GM12878 (cell line): ENCODE data around the gene CD2. TPM values are rescaled to one million over a fixed set of nuclear protein-coding genes. Genes with fewer than 3 reads are reported as not detected.

Experiments used
- ATAC-seq: fragments of 200-7000 bp; cut with Tn5 transposase; 3 replicates; pipeline ENCODE4 v1.9.1; 2020; ENCODE audit warnings: mild to moderate bottlenecking, moderate library complexity
- BruUV-seq: library from RNA; stranded (reverse); fragments of 400-500 nt; replicated peaks from 2 replicates; lab custom pipeline; 2021; lab: Mats Ljungman, UMichigan
- CTCF ChIA-PET: fragments of 300-600 bp; sonication (Branson Sonifier 250); formaldehyde crosslinking; extraction: SDS; loops from one replicate; lab custom pipeline; 2021; ENCODE audit warnings: inconsistent platforms; lab: Yijun Ruan, JAX
- POLR2A ChIA-PET: fragments of 350-600 bp; formaldehyde crosslinking; extraction: SDS; loops from one replicate; lab custom pipeline; 2021; ENCODE audit warnings: inconsistent platforms; lab: Charles Lee
- RAD21 ChIA-PET: fragments of 300-600 bp; sonication (Branson Sonifier 250); formaldehyde crosslinking; loops from one replicate; lab custom pipeline; 2023; ENCODE audit warnings: antibody characterized with exemption; ENCODE audit not compliant: unreplicated experiment; lab: Charles Lee
- SMC1A ChIA-PET: fragments of 300-600 bp; sonication (Branson Sonifier 250); formaldehyde crosslinking; loops from one replicate; lab custom pipeline; 2023; ENCODE audit not compliant: unreplicated experiment, uncharacterized antibody; lab: Charles Lee
- DNase-seq: peaks from one replicate; pipeline ENCODE4 v3.0.0-alpha.2; 2011; ENCODE audit warnings: low read depth, low spot score
- FAIRE-seq: peaks from 3 replicates; lab custom pipeline; 2011; peaks lifted over from hg19 to GRCh38; lab: Jason Lieb, UNC
- H2AFZ ChIP-seq: 2 replicates; pipeline ENCODE4 v1.6.0; 2011; ENCODE audit warnings: low read depth, low read length, control low read depth; ENCODE audit not compliant: control insufficient read depth
- H3K27ac ChIP-seq: 2 replicates; pipeline ENCODE4 v1.5.1; 2011; ENCODE audit warnings: control low read depth; ENCODE audit not compliant: control insufficient read depth, insufficient read depth
- H3K27me3 ChIP-seq, 2 experiments: replicated peaks in 1 of 2; 2 replicates each; pipeline versions ENCODE4 v1.6.0 to v1.6.1; 2011; ENCODE audit warnings: low read length in 1 of 2; ENCODE audit not compliant: control insufficient read depth in 2 of 2, insufficient read depth in 2 of 2
- H3K36me3 ChIP-seq, 2 experiments: 2 replicates each; pipeline ENCODE4 v1.5.1; 2011; ENCODE audit warnings: low read length in 1 of 2; ENCODE audit not compliant: control insufficient read depth in 2 of 2, insufficient read depth in 2 of 2
- H3K4me1 ChIP-seq: 2 replicates; pipeline ENCODE4 v1.6.1; 2011; ENCODE audit warnings: mild to moderate bottlenecking, low read length, moderate library complexity, mixed read lengths; ENCODE audit not compliant: control insufficient read depth, insufficient read depth
- H3K4me2 ChIP-seq: 2 replicates; pipeline ENCODE4 v1.6.0; 2011; ENCODE audit warnings: control low read depth; ENCODE audit not compliant: control insufficient read depth, insufficient read depth
- H3K4me3 ChIP-seq: fragments of 200-600 bp; sonication (generic); 2 replicates; pipeline ENCODE4 v1.5.1; 2016
- H3K79me2 ChIP-seq: 2 replicates; pipeline ENCODE4 v1.6.0; 2011; ENCODE audit warnings: low read length; ENCODE audit not compliant: control insufficient read depth, insufficient read depth
- H3K9ac ChIP-seq: 2 replicates; pipeline ENCODE4 v1.8.0; 2011; ENCODE audit warnings: low read length, control low read depth, mixed read lengths; ENCODE audit not compliant: control insufficient read depth, insufficient read depth
- H3K9me3 ChIP-seq: replicated peaks from 3 replicates; pipeline ENCODE4 v1.5.1; 2011; ENCODE audit warnings: mild to moderate bottlenecking, low read length; ENCODE audit not compliant: control insufficient read depth, insufficient read depth
- H4K20me1 ChIP-seq: 2 replicates; pipeline ENCODE4 v1.6.0; 2011; ENCODE audit not compliant: control insufficient read depth, insufficient read depth
- CEBPB ChIP-seq, 2 experiments: fragments of 150-350 bp in 1 of 2; IDR thresholded peaks; 2 replicates each; pipeline ENCODE4 v1.6.1; 2012 to 2014; ENCODE audit warnings: low read depth in 2 of 2, low read length in 2 of 2, borderline replicate concordance in 1 of 2, inconsistent platforms in 1 of 2
- ETV6 ChIP-seq, 2 experiments: fragments of 450-650 bp in 1 of 2; IDR thresholded peaks in 1 of 2; conservative IDR thresholded peaks in 1 of 2; 2 replicates each; pipeline ENCODE4 v1.6.1; 2014; ENCODE audit warnings: antibody characterized with exemption in 1 of 2, borderline replicate concordance in 1 of 2, low read depth in 1 of 2, mild to moderate bottlenecking in 1 of 2, moderate library complexity in 1 of 2
- FOXM1 ChIP-seq: IDR thresholded peaks from 2 replicates; pipeline ENCODE4 v1.6.1; 2012; ENCODE audit warnings: low read depth, mild to moderate bottlenecking, inconsistent platforms, low read length, moderate library complexity
- GATAD2B ChIP-seq: fragments of 450-650 bp; conservative IDR thresholded peaks from 2 replicates; pipeline ENCODE4 v1.6.1; 2017; ENCODE audit warnings: low read depth, mild to moderate bottlenecking, moderate library complexity
- IKZF1 ChIP-seq: fragments of 450-650 bp; conservative IDR thresholded peaks from 2 replicates; pipeline ENCODE4 v1.6.1; 2017; ENCODE audit warnings: antibody characterized with exemption, mild to moderate bottlenecking
- IKZF2 ChIP-seq, 2 experiments: fragments of 450-650 bp; IDR thresholded peaks; 2 replicates each; pipeline ENCODE4 v1.6.1; 2017; ENCODE audit warnings: mild to moderate bottlenecking in 2 of 2, moderate library complexity in 2 of 2
- IRF4 ChIP-seq: IDR thresholded peaks from 2 replicates; pipeline ENCODE4 v1.6.1; 2011; ENCODE audit warnings: low read depth, low read length
- JUNB ChIP-seq: IDR thresholded peaks from 2 replicates; pipeline ENCODE4 v1.6.1; 2016; ENCODE audit warnings: antibody characterized with exemption, mild to moderate bottlenecking
- NFIC ChIP-seq: IDR thresholded peaks from 2 replicates; pipeline ENCODE4 v1.6.1; 2012; ENCODE audit warnings: low read depth, mild to moderate bottlenecking, inconsistent platforms, low read length, moderate library complexity
- NFXL1 ChIP-seq: fragments of 450-650 bp; IDR thresholded peaks from 2 replicates; pipeline ENCODE4 v1.6.1; 2017; ENCODE audit warnings: antibody characterized with exemption, mild to moderate bottlenecking, borderline replicate concordance
- NR2F1 ChIP-seq: fragments of 450-650 bp; conservative IDR thresholded peaks from 2 replicates; pipeline ENCODE4 v1.6.1; 2017; ENCODE audit warnings: mild to moderate bottlenecking
- POLR2AphosphoS5 ChIP-seq: IDR thresholded peaks from 2 replicates; pipeline ENCODE4 v1.6.1; 2011; ENCODE audit warnings: mild to moderate bottlenecking, low read length, inconsistent platforms
- SMC3 ChIP-seq: IDR thresholded peaks from 2 replicates; pipeline ENCODE4 v1.6.1; 2011; ENCODE audit warnings: low read length, improper control_type of control experiment, borderline replicate concordance
- TCF3 ChIP-seq: IDR thresholded peaks from 2 replicates; pipeline ENCODE4 v1.6.1; 2012; ENCODE audit warnings: low read depth, mild to moderate bottlenecking, low read length, borderline replicate concordance; ENCODE audit not compliant: insufficient read depth
- WGBS: methylation state at CpG from one replicate; pipeline ENCODE4 v1.1.6; 2016; ENCODE audit warnings: low lambda C conversion rate; ENCODE audit not compliant: insufficient replicate concordance, insufficient coverage; ENCODE audit errors: missing lambda C conversion rate; 5-methylcytosine and 5-hydroxymethylcytosine counted together
- in situ Hi-C: fragments of 300-500 bp; cut with MboI; formaldehyde crosslinking; loops from 9 replicates; pipeline ENCODE4 v1.14.3; 2018; ENCODE audit warnings: mixed read lengths
- intact Hi-C: fragments of 100-400 bp; cut with micrococcal nuclease; formaldehyde crosslinking; loops from one replicate; pipeline ENCODE4 v1.14.2; 2022; ENCODE audit not compliant: unreplicated experiment
- polyA plus RNA-seq, 11 experiments: library from polyadenylated mRNA; depleted of rRNA in 4 of 11; unstranded in 6 of 11; stranded (reverse) in 5 of 11; fragments of >200 nt; fragmentation: Nextera tagmentation in 4 of 11; fragmentation: Illumina TruSeq in 1 of 11; extraction: Ambion mirVana in 4 of 11; extraction: Trizol in 1 of 11; gene quantifications; 1 replicate in 1 of 11; 2 replicates in 10 of 11; pipeline versions ENCODE4 v1.2.1 to v1.2.3, GENCODE V29; 2011 to 2016; ENCODE audit warnings: inconsistent platforms in 2 of 11, missing spikeins in 2 of 11, low read depth in 1 of 11
- total RNA-seq, 4 experiments: library from RNA; depleted of rRNA in 3 of 4; stranded (reverse); fragments of >200 nt in 3 of 4; fragmentation: Illumina TruSeq in 1 of 4; extraction: Trizol in 1 of 4; gene quantifications; 2 replicates each; pipeline versions ENCODE4 v1.2.1 to v1.2.3, GENCODE V29; 2013 to 2021
- TF ChIP-seq, protein P1 (sequence below): IDR thresholded peaks from 2 replicates; pipeline ENCODE4 v1.6.1; 2011; ENCODE audit warnings: low read depth, mild to moderate bottlenecking, low read length, moderate library complexity, borderline replicate concordance; ENCODE audit errors: extremely low read depth
- TF ChIP-seq, protein P2 (sequence below): fragments of 450-650 bp; IDR thresholded peaks from 2 replicates; pipeline ENCODE4 v1.6.1; 2016; ENCODE audit warnings: mild to moderate bottlenecking

The CD2 gene
- total and polyA plus RNA-seq, 10 of the 15 experiments (the other 5 are each of a cell fraction or from before 2014, with no cell fraction given) = 0.15 to 4.3 (median 2.8) TPM

DNA sequence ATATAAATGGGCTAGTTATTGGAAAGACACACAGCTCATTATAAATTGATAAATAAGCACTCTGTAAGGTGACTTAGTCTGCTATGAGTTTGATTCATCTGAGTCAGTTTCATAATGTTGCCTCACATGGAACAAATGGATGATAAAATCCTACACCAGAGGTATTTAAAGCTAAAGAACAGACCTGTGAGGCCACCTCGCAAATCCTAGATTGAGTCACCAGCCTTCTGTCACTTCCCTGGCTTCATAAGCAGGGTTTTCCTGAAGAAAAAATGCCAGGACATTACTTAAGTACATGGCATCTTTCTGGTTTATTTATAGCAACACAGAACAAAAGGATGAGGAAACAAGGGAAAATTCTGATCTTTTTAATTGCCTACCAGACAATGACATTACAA lies 18.4 kb downstream of the CD2 start:
- H3K9ac ChIP-seq = no peak overlapping the region
- TF ChIP-seq NFIC = 0 out of 2 replicates have a peak, but pooled peaks have one; percentile 42
- TF ChIP-seq JUNB = peak; percentile 41; the same call in 1 of the 2 replicates
- no peak for TF ChIP-seq POLR2AphosphoS5
- no peak for TF ChIP-seq ETV6 (conservative IDR thresholded peaks at IDR 0.05 in 1 of 2, IDR thresholded peaks at IDR 0.05 in 1 of 2; ENCODE audit: borderline replicate concordance in 1 of 2, low read depth in 1 of 2)
- TF ChIP-seq CEBPB (IDR thresholded peaks at IDR 0.05; ENCODE audit: borderline replicate concordance in 1 of 2, low read depth in 2 of 2, low read length in 2 of 2) = peak in 1 of 2 experiments; percentile 49; a peak in 1 of 4 replicates
- TF ChIP-seq, protein P1, sequence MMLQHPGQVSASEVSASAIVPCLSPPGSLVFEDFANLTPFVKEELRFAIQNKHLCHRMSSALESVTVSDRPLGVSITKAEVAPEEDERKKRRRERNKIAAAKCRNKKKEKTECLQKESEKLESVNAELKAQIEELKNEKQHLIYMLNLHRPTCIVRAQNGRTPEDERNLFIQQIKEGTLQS = no peak
- TF ChIP-seq NFXL1 = no peak
- TF ChIP-seq GATAD2B = no peak
- no peak for TF ChIP-seq NR2F1
- peak; percentile 20; the same call in 1 of the 2 replicates for TF ChIP-seq FOXM1
- TF ChIP-seq IKZF2 (IDR thresholded peaks at IDR 0.05) = peak; percentile 20 to 23; a peak in 1 of 4 replicates
- no peak for TF ChIP-seq TCF3
- TF ChIP-seq IRF4 = no peak
- TF ChIP-seq, protein P2, sequence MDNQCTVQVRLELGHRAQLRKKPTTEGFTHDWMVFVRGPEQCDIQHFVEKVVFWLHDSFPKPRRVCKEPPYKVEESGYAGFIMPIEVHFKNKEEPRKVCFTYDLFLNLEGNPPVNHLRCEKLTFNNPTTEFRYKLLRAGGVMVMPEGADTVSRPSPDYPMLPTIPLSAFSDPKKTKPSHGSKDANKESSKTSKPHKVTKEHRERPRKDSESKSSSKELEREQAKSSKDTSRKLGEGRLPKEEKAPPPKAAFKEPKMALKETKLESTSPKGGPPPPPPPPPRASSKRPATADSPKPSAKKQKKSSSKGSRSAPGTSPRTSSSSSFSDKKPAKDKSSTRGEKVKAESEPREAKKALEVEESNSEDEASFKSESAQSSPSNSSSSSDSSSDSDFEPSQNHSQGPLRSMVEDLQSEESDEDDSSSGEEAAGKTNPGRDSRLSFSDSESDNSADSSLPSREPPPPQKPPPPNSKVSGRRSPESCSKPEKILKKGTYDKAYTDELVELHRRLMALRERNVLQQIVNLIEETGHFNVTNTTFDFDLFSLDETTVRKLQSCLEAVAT = no peak
- 0 out of 2 replicates have a peak, but pooled peaks have one; percentile 11 for TF ChIP-seq IKZF1
- TF ChIP-seq SMC3 = no peak

More for the DNA sequence above, 18.4 kb downstream of the CD2 start:
- SMC1A ChIA-PET = interaction anchor here (0.6 to 14.5 kb wide), 21 partner anchors 8 to 198 kb away, joined by 3 to 224 read pairs (median 7); no protein-coding TSS in a partner anchor
- intact Hi-C loops = no loop called here
- in situ Hi-C loops = no loop called here
- FAIRE-seq (no peak), ATAC-seq (no peak), DNase-seq (no peak)
- RAD21 ChIA-PET = interaction anchor here (1.0 to 12.0 kb wide), 8 partner anchors 9 to 108 kb away, joined by 3 to 176 read pairs (median 12); no protein-coding TSS in a partner anchor
- no peaks in the 10 kb centered on the region for H4K20me1 ChIP-seq
- BruUV-seq = no TSS peak
- no peaks in the 10 kb centered on the region for H3K27me3 ChIP-seq
- H3K4me3 ChIP-seq = no peak overlapping the region
- WGBS = 89% methylated on average over 1 of the region's 1 CpG
- H2AFZ ChIP-seq = no peak overlapping the region
- H3K9me3 ChIP-seq = no peaks in the 10 kb centered on the region; the same call in 1 of the 3 replicates
- no peak overlapping the region for H3K4me2 ChIP-seq
- H3K27ac ChIP-seq = no peak overlapping the region
- no peaks in the 10 kb centered on the region for H3K36me3 ChIP-seq
- CTCF ChIA-PET = interaction anchor here (0.6 to 12.8 kb wide), 11 partner anchors 8 to 273 kb away, joined by 3 to 120 read pairs (median 4); no protein-coding TSS in a partner anchor
- no peaks in the 10 kb centered on the region for H3K79me2 ChIP-seq
- POLR2A ChIA-PET = interaction anchor here (0.6 to 5.9 kb wide), 9 partner anchors 8 to 287 kb away, joined by 3 to 45 read pairs (median 4); partner anchors contain the start of gene TTF2
- H3K4me1 ChIP-seq = peaks cover 21% of the 10 kb centered on the region
